ENCODE data around the gene TRIM41. TPM values are rescaled to one million over a fixed set of nuclear protein-coding genes. Genes with fewer than 3 reads are reported as not detected.

TRIM41 gene
- total RNA-seq, 2 donors from 2014 or later, result 22.2 to 41.1 TPM

- no peak for DNase-seq
- no peaks in the 10 kb centered on the region for H3K36me3 ChIP-seq
- TF ChIP-seq, protein P1, sequence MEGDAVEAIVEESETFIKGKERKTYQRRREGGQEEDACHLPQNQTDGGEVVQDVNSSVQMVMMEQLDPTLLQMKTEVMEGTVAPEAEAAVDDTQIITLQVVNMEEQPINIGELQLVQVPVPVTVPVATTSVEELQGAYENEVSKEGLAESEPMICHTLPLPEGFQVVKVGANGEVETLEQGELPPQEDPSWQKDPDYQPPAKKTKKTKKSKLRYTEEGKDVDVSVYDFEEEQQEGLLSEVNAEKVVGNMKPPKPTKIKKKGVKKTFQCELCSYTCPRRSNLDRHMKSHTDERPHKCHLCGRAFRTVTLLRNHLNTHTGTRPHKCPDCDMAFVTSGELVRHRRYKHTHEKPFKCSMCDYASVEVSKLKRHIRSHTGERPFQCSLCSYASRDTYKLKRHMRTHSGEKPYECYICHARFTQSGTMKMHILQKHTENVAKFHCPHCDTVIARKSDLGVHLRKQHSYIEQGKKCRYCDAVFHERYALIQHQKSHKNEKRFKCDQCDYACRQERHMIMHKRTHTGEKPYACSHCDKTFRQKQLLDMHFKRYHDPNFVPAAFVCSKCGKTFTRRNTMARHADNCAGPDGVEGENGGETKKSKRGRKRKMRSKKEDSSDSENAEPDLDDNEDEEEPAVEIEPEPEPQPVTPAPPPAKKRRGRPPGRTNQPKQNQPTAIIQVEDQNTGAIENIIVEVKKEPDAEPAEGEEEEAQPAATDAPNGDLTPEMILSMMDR (IDR thresholded peaks at IDR 0.05), result no peak
- H3K27me3 ChIP-seq, result no peaks in the 10 kb centered on the region
- intact Hi-C loops (cut with DNase I), result no loop called here
- H3K4me1 ChIP-seq, result peaks cover 5% of the 10 kb centered on the region
- no peak overlapping the region for H3K4me3 ChIP-seq
- H3K9ac ChIP-seq (ENCODE audit: low read depth in 2 of 2, low read length in 2 of 2), result no peak overlapping the region
- H3K9me3 ChIP-seq, result no peaks in the 10 kb centered on the region
- no peak overlapping the region for H3K27ac ChIP-seq
Measured at GRCh38 chr5:181199881-181200638, 23.0 kb upstream of the TRIM41 start.

- TF ChIP-seq, protein P1 (IDR thresholded peaks at IDR 0.05), result no peak
- Histone ChIP-seq H3K4me1 (peaks cover 5% of the 10 kb centered on the region), H3K27me3 (no peaks in the 10 kb centered on the region), H3K27ac (no peak overlapping the region), H3K4me3 (no peak overlapping the region), H3K36me3 (no peaks in the 10 kb centered on the region), H3K9me3 (no peaks in the 10 kb centered on the region), H3K9ac (ENCODE audit: low read depth in 2 of 2, low read length in 2 of 2) (no peak overlapping the region)
- no peak for DNase-seq
- intact Hi-C loops (cut with DNase I), result no loop called here
Measured at GRCh38 chr5:181200816-181201215, 22.3 kb upstream of the TRIM41 start.

DNA sequence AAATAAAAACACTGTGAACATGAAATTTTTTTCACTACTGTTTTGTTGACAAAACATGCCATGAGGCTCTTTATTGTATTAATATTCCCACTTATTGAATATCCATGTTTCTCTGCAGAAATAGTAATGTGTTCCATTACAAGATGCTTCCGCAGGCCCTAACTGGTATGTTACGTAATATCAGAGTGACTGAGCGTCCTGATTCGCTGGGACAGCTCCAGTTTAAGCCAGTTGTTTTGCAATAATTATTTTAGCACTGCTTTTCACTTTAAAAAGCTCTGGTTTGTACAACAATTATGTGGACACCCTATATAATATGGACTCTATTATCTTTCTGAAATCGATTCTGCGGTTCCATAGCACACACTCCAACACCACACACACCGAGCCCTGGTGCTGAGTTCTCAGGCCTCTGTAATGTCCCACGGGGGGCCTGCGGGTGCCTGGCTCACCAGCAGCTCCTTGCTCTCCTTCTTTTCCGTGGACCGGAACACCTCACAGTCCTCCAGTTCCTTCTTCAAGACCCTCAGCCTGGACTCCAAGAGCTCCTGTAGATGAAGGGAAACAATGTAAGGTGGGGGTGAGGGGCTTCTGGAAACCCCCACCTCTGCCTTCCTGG lies 19.9 kb upstream of the TRIM41 start:
- DNase-seq, result no peak
- no peak overlapping the region for H3K9ac ChIP-seq (ENCODE audit: low read depth in 2 of 2, low read length in 2 of 2)
- intact Hi-C loops (cut with DNase I), result no loop called here
- no peaks in the 10 kb centered on the region for H3K9me3 ChIP-seq
- TF ChIP-seq, protein P1 (IDR thresholded peaks at IDR 0.05), result no peak
- no peaks in the 10 kb centered on the region for H3K27me3 ChIP-seq
- H3K36me3 ChIP-seq, result no peaks in the 10 kb centered on the region
- peak overlapping the region; percentile 47 for H3K4me3 ChIP-seq
- H3K27ac ChIP-seq, result no peak overlapping the region
- H3K4me1 ChIP-seq, result peaks cover 5% of the 10 kb centered on the region

DNA sequence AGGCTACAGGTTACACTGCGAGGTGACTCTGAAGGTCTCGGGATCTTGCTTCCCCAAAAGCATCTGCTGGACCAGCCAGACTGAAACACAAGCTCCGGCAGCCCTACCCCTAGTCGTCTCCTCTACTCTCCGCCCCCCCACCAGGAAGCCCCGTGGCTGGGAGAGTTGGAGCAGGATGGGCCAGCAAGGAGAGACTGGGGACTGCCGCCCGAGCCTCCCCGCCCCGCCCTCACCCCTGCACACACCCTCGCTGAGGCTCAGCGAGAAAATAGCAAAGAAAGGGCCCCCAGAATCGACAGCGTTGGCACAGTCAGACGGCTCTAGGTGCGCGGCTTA lies 19.3 kb upstream of the TRIM41 start:
- intact Hi-C loops (cut with DNase I), result no loop called here
- DNase-seq, result peak; percentile 41
- Histone ChIP-seq H3K27ac (no peak overlapping the region), H3K36me3 (no peaks in the 10 kb centered on the region), H3K9ac (ENCODE audit: low read depth in 2 of 2, low read length in 2 of 2) (peak overlapping the region; percentile 19 to 30), H3K27me3 (no peaks in the 10 kb centered on the region), H3K9me3 (no peaks in the 10 kb centered on the region), H3K4me3 (peak overlapping the region; percentile 47), H3K4me1 (peaks cover 5% of the 10 kb centered on the region)
- TF ChIP-seq, protein P1 (IDR thresholded peaks at IDR 0.05), result no peak

DNA sequence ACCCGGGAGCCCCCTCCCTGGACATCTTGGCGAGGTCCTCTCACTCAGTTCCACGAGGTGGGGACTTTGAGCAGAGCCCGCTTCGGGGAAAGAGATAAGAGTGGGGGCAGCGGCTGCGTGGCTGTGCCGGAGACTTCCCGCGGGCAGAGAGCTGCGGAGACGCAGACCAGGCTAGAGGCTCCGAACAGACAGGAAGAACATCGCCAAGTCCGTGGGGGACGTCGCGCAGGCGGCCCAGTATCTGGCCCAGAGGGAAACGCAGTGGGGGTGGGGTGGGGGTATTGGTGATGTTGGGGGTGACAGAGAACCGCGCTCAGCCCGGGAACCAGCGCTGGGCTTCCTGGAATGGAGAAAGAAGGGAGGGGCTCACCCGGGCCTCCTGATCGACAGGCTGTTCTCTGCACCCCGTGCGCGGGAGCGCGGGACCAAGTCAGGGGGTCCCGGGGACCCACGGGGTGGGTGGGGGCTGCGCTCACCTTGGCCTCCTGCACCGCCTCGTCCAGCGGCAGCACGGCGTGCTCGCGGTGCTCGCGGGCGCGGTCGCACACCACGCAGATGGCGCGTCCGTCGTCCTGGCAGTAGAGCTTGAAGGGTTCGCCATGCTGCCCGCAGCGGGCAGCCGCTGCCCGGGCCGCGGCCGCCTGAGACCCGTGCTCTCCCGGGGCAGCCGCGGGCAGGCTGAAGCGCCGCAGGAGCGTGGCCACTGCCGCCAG lies 18.8 kb upstream of the TRIM41 start:
- Histone ChIP-seq H3K27ac (no peak overlapping the region), H3K4me1 (peaks cover 5% of the 10 kb centered on the region), H3K27me3 (no peaks in the 10 kb centered on the region), H3K9me3 (no peaks in the 10 kb centered on the region), H3K36me3 (no peaks in the 10 kb centered on the region), H3K9ac (ENCODE audit: low read depth in 2 of 2, low read length in 2 of 2) (peak overlapping the region; percentile 19 to 30), H3K4me3 (peak overlapping the region; percentile 47)
- TF ChIP-seq, protein P1 (IDR thresholded peaks at IDR 0.05), result no peak
- intact Hi-C loops (cut with DNase I), result no loop called here
- peak; percentile 53 for DNase-seq

All from colonic mucosa (tissue), 4 donors.